Stimulated activated CD4-positive, alpha-beta T cell treated with anti-CD3 and anti-CD28 coated beads, Interleukin-1b, Interleukin-23, amount 100 ng/mL, for 1 hour (primary cell): Measurements from ENCODE around the gene MED27.

Experiments used
- DNase-seq, 2 donors: peaks; one replicate each; pipeline ENCODE4 v3.0.0-alpha.2; 2020; ENCODE audit warnings: low read depth in 2 of 2

The MED27 gene

DNA sequence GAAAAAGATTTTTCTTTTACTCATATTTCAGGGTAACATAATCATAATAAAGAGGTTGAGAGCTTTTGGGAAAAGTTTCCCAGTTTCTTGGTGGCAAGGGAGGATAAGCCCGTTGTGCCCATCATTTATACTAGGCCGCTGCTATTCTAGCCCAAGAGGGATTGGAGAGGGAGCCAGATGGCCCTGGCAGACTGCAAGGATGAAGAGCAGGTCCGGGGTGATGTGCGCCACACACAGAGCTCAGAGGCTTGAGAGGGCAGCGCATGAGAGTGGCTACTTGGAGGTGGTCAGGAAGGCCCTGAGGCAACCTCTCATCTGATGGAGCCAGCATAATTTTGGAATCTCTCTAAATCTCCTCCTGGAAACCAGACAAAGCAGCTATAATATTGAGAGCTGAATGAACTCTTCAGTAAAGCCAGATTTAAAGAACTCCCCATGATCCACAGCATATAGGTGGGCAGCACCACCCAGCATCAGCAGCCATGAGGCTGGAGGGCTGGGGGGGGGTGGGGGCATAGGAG, 110.1 kb downstream of the MED27 start:
- no peak for DNase-seq

DNA sequence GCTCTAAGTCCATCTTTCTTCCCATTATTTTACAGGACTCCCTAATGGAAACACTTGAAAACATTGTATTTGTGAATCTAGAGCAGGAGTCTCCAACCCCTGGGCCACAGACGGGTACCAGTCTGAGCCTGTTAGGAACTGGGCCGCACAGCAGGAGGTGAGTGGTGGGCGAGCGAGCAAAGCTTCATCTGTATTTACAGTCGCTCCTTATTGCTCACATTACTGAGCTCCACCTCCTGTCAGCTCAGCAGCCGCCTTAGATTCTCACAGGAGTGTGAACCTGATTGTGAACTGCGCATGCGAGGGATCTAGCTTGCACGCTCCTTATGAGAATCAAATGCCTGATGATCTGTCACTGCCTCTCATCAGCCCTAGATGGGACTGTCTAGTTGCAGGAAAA, 111.0 kb downstream of the MED27 start:
- DNase-seq, result no peak

DNA sequence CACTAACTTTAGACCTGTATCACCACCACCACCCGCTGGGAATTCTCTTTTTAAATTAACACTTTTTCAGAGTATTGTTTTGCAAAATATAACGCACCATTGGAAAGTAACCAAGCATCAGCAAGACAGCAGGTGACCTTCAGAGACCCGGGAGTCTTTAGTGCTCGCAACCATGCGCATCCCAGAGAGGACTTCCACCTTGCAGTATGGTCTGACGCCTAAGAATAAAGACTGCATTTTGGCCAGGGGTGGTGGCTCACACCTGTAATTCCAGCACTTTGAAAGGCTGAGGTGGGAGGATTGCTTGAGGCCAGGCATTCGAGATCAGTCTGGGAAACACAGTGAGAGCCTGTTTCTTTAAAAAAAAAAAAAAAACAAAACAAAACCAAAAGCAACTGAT, 113.8 kb downstream of the MED27 start:
- no peak for DNase-seq

DNA sequence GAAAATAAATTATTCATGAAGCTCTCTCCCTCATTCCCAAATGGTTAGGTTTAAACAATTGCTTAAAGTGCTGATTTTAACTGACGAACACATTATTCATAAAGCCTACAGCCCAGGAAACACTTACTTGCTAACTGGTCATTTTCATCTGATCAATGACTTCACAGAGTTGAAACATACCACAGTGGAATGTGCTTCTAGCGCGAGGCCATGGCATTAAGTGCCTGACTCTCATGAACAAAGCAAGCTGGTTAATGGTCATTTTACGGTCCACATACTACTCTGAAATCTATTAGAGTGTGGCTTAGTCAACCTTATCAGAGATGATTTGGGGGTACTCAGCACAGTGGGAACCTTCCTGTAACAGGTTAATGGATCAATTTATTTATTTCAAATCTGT, 114.6 kb downstream of the MED27 start:
- no peak for DNase-seq

DNA sequence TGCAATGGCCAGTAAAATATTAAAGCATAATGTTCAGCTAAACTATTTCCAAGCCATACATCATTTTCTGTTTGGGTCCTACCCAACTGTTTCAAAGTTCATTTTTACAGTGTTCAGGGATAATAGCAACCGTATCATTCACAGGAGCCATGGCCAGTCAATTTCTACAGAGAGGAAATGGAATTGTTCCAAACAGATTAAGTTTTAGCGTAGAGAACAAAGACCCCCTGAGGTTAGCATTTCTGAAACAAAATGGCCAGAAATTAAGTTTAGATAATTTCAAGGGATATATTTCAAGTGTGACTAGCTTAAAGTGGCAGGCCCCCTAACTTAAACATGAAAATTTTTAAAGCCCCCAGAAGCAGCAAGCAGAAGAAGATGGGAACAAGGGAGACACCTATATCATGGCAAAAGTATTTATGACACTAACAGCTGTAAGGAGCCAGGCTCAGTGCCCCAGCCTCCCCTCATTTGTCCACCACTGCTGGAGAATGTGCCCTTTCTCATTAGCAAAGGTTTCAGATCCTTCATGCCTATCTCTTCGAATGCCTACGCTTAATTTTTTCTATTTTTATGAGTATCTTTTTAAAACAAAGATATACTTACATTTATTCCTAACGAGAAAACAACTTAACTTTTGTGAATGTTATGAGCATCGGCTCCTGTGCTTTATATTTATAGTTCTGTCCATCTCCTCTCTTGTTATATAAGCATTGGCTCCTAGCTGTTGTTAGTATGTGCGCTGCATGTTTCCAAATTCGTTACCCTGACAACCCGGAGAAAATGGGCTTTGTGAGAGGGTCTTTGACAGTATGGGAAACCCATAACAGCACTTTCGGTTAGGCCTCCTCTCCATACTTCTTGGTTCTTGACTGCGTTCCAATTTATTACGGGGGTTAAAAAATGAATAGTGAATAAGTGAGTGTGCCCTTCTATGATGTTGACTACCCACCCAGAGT, 116.3 kb downstream of the MED27 start:
- no peak for DNase-seq

DNA sequence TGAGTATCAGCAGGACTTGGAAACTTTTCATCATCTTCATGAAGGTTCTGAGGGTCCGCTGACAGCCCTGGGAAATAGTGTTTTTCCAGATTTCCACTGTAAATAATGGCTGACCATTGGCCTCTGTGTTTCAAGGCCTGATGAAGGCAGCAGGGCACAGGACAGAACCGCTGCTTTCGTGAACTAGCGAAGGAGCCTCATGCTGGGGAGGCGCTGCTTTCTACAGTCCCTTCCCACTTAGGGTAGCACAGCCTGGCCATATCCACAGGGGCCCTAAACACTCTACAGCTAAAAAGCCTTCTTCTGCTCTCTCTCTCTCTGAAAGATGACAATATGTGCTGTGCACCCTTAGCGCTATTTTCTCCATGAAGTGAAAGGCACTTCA, 118.2 kb downstream of the MED27 start:
- no peak for DNase-seq

DNA sequence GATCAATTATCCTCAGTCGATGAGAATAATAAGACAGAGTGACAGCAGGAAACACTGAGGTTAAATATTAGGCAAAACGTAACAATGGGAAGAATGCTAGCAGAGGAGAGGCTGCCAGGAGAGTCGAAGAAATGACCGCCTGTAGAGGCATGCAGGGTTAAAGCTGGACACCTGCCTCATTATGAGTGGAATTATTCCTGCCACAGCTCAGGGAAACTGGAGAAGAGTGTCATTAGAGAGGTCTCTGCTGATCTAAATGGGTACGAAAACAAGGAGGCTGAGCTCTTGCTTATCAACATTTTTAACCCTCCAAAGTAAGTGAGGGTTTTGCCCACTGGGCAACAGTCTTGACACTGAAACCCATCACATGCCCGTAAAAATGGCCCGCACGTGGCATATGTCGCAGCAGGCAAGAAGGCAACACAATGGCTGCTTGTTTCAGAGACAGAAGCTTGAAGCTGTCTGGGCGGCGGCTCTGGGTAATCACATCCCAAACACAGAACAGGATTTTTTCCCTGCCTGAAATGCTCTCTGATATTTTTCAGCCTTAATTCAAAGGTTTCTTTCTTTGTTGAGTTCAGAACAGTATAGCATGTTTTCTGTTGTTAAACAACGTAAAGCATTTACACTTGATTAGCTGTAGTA, 118.7 kb downstream of the MED27 start:
- DNase-seq, result no peak

DNA sequence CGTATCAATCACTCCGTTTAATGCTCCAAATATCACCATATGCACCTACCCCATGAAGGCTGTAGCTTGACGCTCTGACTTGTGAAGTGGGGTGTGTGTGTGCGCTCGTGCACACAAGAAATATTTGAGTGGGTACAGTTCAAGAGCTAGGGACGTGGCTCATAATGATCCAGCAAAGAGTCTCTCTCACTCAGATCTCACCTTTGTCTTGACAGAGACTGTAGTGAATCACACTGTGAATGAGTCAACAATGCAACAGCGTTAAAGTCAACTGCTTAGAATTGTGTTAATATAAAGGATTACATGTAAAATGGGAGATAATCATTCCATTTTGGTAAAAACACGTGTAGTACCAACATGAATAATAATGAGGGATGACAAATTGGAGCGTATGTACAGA, 119.4 kb downstream of the MED27 start:
- DNase-seq, result no peak

DNA sequence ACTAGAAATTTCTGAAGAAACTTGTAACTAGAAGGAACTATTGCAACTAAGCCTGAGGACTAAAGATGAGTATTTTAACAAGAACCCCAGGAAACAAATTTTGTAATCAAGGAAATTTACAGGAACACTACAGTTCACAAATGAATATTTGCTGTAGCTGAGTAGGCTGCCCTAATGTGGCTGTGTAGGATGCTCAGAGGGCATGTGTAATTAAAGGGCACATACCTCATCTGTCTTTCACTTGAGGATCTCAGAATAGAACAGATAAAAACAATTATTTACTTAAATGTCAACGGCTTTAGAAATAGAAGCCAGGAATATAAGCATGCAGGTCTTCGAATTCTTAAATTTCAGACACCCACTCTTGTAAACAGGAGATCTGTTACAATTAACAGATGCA, 119.8 kb downstream of the MED27 start:
- DNase-seq, result no peak

DNA sequence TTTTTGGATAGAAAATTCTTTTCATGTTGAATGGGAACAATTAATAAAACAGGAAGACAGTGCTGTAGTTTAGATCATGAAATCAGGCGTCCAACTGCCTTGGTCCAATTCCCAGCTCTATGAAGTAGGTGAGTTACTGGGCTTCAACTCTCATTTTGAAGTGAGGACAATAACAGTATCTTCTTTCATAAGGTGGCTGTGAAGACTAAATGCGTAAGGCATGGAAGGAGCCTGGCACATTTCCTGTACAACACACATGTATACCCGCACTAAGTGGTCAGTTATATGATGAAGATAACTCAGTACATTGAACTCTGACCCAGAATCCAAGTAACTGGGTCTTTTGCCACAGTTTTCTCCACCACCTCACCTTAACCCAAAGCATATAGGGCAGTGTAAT, 120.6 kb downstream of the MED27 start:
- no peak for DNase-seq

DNA sequence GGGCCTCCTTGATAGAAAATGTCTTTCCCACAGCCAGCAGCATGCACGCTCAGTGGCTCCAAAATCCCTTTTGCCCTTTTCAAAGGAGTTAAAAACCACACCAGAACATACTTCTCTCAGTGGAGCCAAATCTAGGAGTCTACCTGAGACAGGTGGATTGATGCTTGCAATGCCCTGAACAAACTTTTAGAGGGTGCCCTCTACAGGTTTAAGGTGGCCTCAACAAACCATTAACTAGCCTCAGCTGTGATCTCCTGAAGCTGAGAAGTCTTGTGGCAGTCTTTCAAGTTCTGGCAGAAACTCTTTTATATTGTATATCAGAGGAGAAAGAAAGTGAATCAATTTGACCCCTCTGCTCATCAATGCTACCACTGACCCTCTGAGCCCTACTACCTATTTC, 125.4 kb downstream of the MED27 start:
- no peak for DNase-seq

DNA sequence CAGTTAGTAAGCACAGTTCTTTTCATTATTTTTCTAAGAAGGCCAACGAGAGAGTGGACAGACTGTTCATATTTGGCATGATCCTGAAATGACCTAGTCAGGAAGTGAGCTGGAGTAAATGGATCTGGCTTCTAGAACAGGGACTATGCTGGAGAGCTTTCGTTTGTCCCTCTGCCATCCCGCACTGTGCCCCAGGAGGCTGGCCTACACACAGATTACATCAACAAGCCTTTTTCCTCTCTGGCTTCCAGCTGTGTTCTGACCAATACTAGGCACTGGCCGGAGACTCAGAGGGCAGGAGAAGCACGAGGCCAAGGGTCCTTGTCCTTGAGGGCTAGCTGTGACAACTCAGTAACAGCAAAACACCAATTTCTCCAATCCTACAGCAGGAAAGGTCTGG, 127.8 kb downstream of the MED27 start:
- no peak for DNase-seq

DNA sequence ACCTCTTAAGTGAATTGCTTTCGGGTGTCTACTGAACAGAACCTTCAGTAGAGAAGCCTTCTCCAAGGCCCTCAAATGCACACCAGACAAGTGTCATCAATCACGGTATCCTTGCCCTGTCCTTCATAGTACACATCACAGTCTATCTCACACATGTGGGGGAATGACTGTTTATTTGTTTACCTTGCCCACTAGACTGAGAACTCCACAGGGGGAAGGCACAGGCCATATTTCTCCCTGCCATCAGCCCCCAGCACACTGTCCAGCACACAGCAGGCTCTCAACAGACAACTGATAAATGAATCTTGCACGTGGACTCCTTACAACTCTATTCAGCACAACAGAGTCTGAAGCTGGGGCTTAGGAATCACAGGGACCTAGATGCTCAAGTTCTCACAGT, 128.5 kb downstream of the MED27 start:
- no peak for DNase-seq

DNA sequence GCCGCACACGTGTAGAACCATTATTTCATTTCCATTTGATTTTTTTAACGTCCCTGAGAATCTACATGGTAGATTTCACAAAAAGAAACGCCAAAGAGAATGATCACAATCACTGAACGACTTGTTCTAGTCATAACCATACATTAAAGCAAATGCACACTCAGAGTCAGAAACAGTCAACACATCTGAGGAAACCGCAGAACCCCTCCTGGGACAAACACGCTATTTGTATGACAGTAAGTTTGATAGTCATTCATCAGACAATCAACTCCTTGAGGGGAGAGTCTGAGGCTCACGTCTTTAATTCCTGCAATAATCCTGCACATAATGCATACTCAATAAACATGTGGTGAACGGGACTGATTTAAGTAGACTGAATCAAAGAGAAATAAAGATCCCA, 129.2 kb downstream of the MED27 start:
- no peak for DNase-seq

DNA sequence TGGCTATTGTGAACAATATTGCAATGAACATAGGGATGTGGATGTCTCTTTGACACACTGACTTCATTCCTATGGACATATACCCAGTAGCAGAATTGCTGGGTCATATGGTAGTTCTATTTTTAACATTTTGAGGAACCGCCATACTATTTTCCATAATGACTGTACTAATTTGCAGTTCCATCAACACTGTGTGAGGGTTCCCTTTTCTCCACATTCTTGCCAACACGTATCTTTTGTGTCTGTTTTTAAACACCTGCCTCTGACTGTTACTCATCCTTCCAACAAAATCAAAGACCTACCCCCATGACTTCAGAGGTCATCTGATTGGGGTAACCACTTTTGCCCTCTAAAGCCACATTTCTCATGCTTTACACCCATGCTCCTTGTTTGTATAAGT, 133.5 kb downstream of the MED27 start:
- DNase-seq, result no peak

DNA sequence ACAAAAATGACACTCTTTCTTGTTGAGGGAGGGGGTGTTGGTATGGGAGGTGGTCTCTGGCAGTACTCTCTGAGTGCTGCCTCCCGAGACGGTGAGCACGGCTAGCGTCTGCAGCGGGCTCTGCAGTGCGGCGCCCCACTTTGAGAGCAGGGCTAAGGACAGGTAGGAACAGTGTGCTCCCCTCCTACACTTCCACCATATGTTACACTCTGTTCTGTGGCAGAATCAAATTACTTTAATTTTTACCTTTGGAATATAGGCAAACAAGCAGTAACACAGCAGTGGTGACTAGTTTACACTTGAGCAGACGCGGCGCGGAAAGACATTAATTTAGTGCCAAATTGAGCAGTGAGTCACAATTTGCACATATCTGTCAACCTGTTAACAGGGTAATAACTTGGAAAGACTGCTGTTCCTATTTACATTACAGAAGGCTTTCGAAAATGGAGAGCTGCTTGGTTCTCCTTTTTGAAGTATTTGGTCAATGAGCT, 136.3 kb downstream of the MED27 start:
- DNase-seq, result no peak

DNA sequence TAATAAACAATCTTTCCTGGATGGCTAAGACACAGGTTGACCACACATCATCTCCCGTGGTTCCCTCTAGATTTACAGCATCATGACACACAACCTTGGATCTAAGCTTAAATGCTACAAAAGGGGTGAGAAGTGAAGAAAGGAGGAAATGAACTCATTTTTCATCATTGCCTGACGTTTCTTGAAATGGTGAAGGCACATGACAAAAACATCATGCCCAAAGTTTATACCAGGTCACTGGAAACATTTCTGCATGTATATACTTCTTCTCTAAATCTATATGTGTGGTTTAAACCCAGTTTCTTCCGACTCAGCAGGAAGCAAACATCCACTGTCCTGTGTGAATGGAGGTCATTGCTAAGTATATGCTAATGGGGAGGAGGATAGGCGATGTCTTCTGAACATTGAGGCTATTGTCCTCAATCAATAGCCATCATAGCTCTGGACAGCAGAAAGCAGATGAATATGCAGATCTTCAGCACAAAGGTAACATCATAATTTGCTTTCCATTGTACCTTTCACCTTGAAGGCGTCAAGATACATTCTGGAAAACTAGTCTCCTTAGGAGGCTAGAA, 137.4 kb downstream of the MED27 start:
- no peak for DNase-seq

DNA sequence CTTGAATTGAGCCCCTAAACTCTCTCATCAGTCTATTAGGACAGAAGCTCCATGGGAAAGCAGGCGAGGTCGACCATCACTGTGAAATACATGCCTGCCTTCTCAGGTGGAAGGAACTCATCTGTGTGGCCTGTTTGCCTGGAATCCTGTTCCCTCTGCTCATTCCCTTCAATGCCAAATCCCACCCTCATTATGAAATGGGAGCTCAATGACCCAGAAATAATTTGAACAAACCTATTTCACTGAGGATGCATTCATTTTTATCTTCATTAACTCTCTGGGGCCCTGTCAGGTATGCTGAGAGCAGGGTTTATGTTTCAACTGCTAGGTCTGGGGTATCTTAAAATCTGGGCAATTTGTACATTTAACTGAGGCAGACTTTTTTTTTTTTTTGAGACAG, 142.2 kb downstream of the MED27 start:
- DNase-seq, result no peak

DNA sequence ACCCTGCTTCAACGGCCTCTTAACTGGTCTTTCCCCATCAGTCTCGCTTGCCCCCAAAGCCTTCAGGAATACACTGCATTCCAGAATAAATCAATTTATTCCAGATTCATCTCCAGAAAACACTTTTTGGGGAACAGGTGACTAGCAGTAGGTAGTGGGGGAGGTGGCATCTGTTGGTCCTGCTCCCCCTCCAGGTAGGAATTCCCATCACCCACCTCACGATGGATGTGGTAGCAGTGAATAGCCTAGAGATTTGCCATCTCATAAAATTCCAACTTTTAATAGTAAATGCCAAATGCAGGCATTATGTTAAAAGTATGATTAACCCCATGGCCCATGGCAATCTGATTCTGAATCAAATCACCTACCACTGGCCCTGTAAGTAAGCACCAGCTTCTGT, 142.7 kb downstream of the MED27 start:
- no peak for DNase-seq

DNA sequence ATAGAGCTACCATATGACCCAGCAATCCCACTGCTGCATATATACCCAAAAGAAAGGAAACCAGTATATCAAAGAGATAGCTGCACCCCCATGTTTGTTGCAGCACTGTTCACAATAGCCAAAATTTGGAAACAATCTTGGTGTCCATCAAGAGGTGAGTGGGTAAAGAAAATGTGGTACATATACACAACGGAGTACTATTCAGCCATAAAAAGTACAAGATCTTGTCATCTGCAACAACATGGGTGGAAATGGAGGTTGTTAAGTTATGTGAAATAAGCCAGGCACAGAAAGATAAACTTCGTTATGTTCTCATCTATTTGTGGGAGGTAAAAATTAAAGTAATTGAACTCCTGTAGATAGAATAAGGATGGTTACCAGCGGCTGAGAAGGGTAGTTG, 145.0 kb downstream of the MED27 start:
- no peak for DNase-seq

DNA sequence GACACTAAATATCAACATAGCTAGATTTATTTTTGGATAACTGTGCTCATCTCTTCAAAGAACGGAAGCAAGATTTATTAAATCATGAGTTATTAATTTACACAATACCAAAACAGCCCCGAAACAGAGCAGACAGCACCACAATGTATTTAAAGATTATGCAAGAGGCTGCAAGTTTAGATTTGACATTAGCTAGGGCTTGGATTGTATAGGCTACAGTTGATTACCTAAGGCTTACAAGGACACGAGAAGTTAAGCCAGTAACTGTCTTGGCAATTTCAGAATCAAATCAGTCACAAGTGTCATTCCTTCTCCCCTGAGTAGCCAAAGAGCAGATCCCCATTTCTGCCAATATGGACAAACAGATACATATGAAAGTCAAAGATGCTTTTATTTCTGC, 152.6 kb downstream of the MED27 start:
- no peak for DNase-seq

DNA sequence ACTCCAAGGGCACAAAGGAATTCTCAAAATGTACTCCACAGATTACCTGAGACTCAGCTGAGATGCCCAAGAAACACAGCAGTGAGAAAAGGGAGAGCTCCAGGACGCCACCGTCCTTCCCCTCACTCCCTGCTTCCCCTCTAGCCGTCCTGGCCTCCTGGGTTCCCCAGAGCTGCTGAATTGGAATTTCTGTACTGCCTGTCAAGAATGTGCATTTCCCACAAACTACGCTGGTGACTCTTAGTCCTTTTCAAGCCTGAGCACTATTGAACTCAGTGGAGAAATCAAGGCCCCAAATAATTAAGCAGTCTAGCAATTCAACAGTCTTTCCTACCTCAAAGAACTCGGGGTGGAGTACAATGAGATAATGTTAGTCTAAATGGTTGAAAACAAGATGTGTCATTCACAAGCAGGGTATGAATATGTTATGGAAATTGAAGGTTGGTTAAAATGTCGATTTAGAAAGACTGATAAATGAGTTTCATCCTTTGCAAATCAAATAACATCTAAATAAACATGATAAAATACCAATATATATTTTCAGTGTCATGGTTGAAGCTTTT, 153.2 kb downstream of the MED27 start:
- no peak for DNase-seq
